DMS153 treated with DMSO at 0.1 percent for 48 hours (cell line): ENCODE data around the gene CORIN.
A peak's percentile ranks its signal among the peaks of the same experiment; 100 is the strongest.
"Not testable (repeated sequence)": the region's sequence is repeated elsewhere in the genome, so short reads cannot be mapped to it uniquely, and the experiment has no call there.

Experiments used
- DNase-seq: peaks from one replicate; lab custom pipeline; 2025; ENCODE audit not compliant: unreplicated experiment; lab: John Stamatoyannopoulos, UW

Gene CORIN

GRCh38 chr4:47731182-47731581 is 106.7 kb downstream of the CORIN start:
- DNase-seq: no peak

GRCh38 chr4:47729131-47729680 is 108.7 kb downstream of the CORIN start:
- no peak for DNase-seq

- DNase-seq: no peak
Observed at GRCh38 chr4:47721892-47722575, 115.8 kb downstream of the CORIN start.

GRCh38 chr4:47721485-47721884 is 116.4 kb downstream of the CORIN start:
- DNase-seq: no peak

- DNase-seq: no peak
Observed at GRCh38 chr4:47720787-47721186, 117.1 kb downstream of the CORIN start.

GRCh38 chr4:47719576-47719975 is 118.3 kb downstream of the CORIN start:
- no peak for DNase-seq

GRCh38 chr4:47718696-47719095 is 119.2 kb downstream of the CORIN start:
- DNase-seq: no peak

- no peak for DNase-seq
Observed at GRCh38 chr4:47717188-47717587, 120.7 kb downstream of the CORIN start.

GRCh38 chr4:47715716-47716416 is 122.0 kb downstream of the CORIN start:
- DNase-seq: peak; percentile 15

- DNase-seq: no peak
Observed at GRCh38 chr4:47714269-47714668, 123.6 kb downstream of the CORIN start.

- DNase-seq: no peak
Observed at GRCh38 chr4:47713129-47713834, 124.6 kb downstream of the CORIN start.

- no peak for DNase-seq
Observed at GRCh38 chr4:47711646-47712045, 126.2 kb downstream of the CORIN start.

- no peak for DNase-seq
Observed at GRCh38 chr4:47711183-47711582, 126.7 kb downstream of the CORIN start.

GRCh38 chr4:47706352-47706751 is 131.5 kb downstream of the CORIN start:
- DNase-seq: not testable (repeated sequence)

GRCh38 chr4:47705326-47705981 is 132.4 kb downstream of the CORIN start:
- DNase-seq: no peak

GRCh38 chr4:47704693-47705325 is 133.1 kb downstream of the CORIN start:
- no peak for DNase-seq

- no peak for DNase-seq
Observed at GRCh38 chr4:47703956-47704355, 133.9 kb downstream of the CORIN start.

- no peak for DNase-seq
Observed at GRCh38 chr4:47703008-47703407, 134.9 kb downstream of the CORIN start.

- no peak for DNase-seq
Observed at GRCh38 chr4:47701286-47701685, 136.6 kb downstream of the CORIN start.

- no peak for DNase-seq
Observed at GRCh38 chr4:47698837-47699236, 139.0 kb downstream of the CORIN start.

GRCh38 chr4:47696823-47697222 is 141.0 kb downstream of the CORIN start:
- DNase-seq: no peak
